GM21717 (cell line): Measurements from ENCODE around the gene SLC24A3.
A peak's percentile ranks its signal among the peaks of the same experiment; 100 is the strongest.

Experiments
- ATAC-seq: cut with Tn5 transposase; IDR thresholded peaks from one replicate; pipeline ENCODE4 v1.9.1; 2021; ENCODE audit warnings: mild to moderate bottlenecking, moderate library complexity; ENCODE audit not compliant: unreplicated experiment

The SLC24A3 gene

DNA sequence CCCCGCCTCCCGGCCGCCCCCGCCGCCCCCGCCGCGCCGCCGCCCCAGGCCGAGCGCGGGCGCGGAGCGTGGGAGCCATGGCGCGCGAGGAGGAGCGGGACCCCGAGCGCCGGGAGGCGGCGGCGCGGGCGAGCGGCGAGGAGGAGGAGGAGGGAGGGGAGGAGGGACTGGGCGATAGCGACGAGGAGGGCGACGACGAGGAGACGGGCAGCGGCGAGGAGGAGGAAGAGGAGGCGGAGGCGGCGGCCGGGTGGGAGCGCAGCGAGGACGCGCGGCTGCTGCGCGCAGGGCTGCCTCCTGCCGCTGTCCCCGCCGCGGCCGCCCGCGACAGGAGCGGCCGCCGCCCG lies at the start of gene SLC24A3:
Gene SLC24A3, plus strand, starts transcription at position 174 of the 347 bp plus-strand sequence.
- no peak for ATAC-seq

- no peak for ATAC-seq
Measured at GRCh38 chr20:19170148-19170547, 42.3 kb upstream of the SLC24A3 start.

GRCh38 chr20:19172637-19173036 lies 39.8 kb upstream of the SLC24A3 start:
- ATAC-seq: no peak

DNA sequence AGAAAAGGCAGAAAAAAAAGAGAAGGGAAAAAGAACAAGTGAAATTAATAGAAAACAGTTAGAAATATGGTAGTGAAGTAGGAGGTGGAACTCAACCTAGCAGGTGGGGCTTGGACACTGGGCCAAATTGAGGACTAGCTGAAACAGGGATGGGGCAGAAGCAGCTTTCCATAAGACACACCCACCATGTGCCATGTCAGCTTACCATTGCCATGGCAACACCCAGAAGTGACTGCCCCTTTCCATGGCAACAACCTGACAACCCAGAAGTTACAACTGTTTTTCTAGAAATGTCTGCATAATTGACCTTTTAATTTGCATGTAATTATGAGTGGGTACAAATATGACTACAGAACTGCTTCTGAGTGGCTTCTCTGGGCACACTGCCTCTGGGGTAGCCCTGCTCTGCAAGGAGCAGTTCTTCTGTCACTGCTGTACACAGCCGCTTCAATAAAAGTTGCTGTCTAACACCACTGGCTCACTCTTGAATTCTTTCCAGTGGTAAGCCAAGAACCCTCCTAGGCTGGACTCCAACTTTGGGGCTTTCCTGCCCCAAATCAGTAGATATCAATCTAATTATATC lies 35.9 kb upstream of the SLC24A3 start:
- ATAC-seq: no peak

DNA sequence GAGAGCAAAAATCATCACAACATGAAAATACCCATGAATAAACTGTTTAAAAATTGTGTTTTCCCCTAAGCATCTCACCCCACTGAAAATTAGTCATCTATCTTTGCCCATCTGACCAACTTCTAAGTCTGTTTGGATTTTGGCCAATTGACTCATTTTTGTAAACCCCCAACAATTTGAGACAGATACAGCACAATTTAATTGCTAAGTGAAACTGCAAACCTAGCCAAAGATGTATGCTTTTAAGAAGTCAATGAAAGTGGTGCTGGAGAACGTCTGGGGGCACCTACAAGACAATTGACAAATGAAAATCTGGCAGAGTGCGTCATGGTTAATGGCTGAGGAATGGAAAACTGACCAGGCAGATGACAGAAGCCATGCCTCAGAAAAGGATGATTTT lies 30.9 kb upstream of the SLC24A3 start:
- ATAC-seq: no peak

- no peak for ATAC-seq
Measured at GRCh38 chr20:19185083-19185482, 27.4 kb upstream of the SLC24A3 start.

DNA sequence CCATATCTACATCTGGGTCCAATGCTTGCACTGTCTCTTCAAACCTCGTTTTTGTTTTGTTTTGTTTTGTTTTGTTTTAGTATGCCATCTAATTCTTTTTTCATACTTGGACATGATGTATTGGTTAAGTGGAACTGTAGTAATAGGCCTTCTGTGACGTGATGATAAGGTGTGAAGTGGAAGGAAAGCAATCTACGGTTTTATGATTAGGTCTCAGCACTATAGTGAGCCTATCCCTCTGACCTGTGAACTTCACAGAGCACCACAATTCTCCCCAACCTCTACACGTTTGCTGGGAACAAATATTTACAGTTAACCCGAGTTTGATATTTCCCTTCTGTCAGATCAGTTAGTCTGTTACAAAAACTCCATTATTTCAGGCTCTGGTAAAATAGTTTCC lies 19.1 kb upstream of the SLC24A3 start:
- ATAC-seq: no peak

- ATAC-seq: no peak
Measured at GRCh38 chr20:19205981-19206396, 6.5 kb upstream of the SLC24A3 start.

DNA sequence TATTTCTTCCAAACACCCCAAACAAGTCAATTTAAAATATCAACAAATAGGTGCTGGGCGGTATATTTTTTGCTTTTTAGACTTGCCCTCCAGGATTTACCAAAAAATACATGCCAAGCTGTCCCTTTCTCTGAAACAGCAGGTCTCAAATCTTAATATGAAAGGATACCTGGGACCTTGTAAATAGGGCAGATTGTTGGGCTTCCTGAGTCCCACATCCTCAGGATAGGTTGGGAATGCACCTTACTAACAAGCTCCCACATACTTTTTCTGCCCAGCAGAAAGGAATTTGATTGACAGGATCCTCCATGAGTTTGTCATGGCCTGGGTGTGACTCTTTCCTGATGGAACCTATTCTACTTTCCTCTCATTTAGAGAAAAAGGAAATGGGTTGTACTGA lies 4.9 kb upstream of the SLC24A3 start:
- ATAC-seq: no peak

GRCh38 chr20:19210391-19211155 lies 1.9 kb upstream of the SLC24A3 start:
- ATAC-seq: no peak

DNA sequence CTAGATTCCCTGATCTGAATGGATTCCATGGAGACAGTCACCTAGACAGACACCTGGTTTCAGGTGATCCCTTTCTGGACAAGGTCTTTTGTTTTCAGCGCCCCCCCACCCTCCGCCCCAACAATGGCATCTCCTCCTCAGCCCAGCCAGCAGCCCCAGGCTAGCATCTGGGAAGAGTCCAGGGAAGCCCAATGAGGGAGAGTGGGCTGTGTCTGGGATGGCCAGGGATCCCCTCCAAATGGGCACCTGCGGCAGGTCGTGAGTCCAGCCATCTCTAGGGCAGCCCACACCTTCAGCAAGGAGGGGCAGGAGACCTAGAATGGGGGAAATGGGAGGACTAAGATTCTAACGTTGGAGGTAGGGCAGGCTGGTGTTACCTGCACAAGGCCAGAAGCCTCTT lies 1.2 kb upstream of the SLC24A3 start:
- ATAC-seq: no peak

DNA sequence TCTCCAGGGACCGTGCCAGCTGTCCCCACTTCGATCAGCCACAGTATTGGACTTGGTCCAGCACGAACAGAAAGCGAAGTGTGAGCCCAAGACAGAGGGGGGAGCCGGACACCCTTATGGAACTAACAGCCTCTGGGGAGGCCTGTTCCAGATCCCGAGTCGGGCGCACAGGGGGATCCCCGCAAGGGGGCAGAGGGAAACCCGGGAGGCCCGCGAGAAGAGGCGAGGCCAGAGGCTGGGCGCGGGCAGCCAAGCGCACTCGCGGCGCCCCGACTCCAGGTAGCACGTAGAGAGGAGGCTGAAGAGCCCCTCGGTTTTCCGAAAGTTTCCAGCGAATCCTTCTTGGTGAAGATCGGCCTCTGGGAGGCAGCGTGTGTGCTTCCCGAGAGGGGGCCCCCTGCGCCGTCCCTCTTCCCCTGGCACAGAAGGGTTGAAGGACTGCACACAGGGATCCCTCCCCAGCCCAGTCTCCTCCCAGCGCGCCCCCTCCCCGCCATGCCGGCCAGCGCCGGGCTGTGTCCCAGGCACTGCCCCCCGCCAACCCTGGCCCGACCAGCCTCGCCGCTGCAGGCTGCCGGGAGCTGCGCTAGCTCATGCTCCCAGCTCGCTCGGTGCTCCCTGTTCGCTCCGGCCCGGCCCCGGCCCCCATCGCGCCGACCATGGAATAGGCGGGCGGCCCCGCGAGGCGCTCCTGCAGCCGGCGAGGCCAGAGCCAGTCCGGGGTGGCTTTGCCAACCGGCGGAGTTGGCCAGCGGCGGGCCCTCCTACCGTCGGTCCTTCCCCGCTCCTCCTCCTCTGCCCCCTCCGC lies 577 bp upstream of the SLC24A3 start:
- ATAC-seq: no peak

DNA sequence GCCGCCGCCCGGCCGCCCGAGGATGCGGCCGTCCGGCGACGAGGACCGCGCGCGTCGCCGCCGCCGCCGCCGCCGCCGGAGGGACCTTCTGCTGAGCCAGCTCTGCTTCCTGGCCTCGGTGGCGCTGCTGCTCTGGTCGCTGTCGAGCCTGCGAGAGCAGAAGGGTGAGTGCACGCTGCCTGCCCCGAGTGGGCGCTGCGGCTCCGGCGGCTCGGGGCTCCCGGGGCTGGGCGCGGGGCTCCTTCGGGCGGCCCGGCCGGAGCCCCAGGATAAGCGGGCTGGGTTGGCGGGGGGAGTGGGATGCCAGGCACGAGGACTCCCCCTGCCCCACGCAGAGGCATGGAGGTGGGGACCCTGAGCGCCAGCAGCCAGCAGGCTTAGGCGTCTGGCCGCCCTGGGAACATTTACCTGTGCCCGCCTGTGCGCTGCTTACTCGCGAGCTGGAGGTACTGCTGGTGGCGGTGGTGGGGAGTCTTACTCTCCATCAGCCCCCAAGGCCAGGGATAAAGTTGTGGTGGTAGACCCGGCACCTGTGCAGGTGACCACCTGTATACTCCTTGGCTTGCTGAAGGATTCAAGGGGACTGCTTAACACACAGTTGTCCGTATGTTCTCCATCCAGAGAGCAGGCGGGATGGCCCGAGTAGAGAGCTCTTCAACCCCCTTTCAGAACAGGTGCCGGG lies 520 bp downstream of the SLC24A3 start:
- peak; percentile 57 for ATAC-seq

DNA sequence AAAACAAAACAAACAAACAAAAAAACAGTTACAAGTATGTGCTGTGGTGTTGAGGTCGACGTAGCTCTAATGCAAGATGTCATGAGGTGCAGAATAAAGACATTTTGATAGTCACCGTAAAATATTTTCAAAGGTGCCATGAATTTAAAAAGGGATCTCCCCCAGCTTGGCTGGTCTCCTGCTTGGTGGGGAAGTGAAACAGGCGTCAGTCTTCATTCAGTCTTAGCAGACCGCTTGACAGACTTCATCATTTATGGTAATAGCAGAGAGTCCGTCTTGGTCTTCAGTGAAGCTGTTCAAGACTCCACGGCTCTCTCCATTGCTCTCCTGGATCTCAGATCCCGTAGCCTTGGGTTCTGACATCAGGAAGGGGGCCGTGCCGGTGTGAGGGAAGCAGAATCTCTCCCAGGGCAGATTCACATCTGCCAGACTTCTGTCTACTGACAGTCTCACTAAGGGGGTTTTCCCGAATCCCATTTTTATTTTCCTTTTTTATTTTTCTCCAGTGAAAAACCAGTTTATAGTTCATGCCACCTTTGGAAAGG lies 1.6 kb downstream of the SLC24A3 start:
- ATAC-seq: no peak

- ATAC-seq: no peak
Measured at GRCh38 chr20:19218411-19218810, 6.0 kb downstream of the SLC24A3 start.

DNA sequence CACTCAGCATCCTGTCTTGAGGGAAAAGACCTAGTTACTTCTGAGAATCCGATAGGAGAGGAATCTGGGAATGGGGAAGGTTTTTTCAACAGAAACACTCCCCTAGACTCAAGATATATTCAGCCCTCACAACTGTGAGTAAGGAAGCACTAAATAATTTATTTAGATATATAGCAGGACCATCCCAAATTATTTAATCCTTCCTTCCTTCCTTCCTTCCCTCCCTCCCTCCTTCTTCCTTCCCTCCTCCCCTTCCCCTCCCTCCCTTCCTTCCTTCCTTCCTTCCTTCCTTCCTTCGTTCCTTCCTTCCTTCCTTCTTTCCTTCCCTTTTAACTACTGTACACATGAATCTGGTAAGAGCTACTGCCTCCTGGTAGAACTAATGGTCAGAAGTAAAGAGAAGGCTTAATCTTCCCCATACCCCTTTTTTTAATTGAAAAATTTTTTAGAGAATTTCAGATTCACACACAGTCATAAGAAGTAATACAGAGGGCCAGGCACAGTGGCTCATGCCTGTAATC lies 10.1 kb downstream of the SLC24A3 start:
- no peak for ATAC-seq

GRCh38 chr20:19223640-19224039 lies 11.2 kb downstream of the SLC24A3 start:
- ATAC-seq: no peak

- ATAC-seq: no peak
Measured at GRCh38 chr20:19231359-19232035, 19.1 kb downstream of the SLC24A3 start.

DNA sequence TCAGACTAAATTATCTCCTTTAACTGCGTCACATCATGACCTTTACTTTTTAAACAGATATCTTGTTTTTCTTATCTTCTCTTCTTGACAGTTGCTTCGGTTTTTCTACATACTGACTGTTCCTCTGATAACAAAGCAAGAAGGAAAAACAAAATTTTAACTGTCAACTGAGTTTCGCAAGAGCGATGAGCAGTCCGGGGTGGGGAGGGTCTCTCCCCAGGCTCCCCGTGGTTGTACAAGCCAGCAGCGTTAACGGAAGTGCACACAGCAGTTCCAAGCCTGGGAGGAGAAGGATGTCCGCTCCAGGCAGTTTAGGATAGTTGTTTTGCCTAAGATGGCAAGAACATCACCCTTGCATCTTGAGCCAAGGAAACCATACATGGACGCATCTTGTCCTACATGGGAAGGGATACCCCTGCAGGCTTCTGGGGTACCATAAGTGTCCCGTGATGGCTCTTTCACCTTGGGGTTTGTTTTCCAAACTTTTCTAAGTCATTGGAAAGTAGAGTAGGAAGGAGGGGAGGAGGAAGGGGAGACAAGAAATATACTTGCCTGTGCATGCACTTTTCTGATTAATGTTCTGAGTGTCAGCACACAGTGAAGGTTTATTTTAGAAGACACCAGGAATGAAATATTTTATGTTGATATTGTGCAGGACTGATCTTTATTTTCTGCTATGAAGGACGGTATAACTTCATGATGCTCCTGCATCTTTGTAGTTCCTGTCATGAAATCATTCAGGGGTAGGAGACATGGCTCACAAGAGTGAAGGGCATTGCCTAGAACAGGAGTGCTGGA lies 20.8 kb downstream of the SLC24A3 start:
- no peak for ATAC-seq
